ENCODE data around the gene PICALM.

DNA sequence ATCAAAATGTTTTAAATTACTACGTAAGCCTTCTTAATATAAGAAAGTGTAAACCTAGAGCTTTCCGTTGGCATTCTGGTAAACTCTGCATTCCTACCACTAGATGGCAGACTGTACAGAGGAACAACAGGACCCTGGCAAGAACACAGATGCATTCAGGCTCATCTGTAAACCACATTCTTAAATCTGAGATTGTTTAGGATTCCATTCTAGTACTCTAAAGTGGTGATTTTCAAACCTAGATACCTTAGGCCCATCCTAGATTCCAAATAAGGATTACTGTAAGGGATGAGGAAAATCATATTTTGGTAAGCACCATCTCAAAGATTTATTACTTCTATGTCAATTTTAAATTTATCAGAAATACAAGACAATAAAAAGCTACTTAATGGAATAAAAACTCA, 26.9 kb downstream of the PICALM start:
- TF ChIP-seq EGR1 (IDR thresholded peaks at IDR 0.05; ENCODE audit: low read depth in 2 of 2): no peak
- TF ChIP-seq SP1 (IDR thresholded peaks at IDR 0.05): no peak
- TF ChIP-seq, protein P1, sequence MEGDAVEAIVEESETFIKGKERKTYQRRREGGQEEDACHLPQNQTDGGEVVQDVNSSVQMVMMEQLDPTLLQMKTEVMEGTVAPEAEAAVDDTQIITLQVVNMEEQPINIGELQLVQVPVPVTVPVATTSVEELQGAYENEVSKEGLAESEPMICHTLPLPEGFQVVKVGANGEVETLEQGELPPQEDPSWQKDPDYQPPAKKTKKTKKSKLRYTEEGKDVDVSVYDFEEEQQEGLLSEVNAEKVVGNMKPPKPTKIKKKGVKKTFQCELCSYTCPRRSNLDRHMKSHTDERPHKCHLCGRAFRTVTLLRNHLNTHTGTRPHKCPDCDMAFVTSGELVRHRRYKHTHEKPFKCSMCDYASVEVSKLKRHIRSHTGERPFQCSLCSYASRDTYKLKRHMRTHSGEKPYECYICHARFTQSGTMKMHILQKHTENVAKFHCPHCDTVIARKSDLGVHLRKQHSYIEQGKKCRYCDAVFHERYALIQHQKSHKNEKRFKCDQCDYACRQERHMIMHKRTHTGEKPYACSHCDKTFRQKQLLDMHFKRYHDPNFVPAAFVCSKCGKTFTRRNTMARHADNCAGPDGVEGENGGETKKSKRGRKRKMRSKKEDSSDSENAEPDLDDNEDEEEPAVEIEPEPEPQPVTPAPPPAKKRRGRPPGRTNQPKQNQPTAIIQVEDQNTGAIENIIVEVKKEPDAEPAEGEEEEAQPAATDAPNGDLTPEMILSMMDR (IDR thresholded peaks at IDR 0.05; ENCODE audit: low read depth, low read length, missing input control): peak; percentile 91
- no peak for TF ChIP-seq TAF1 (conservative IDR thresholded peaks at IDR 0.05)
- TF ChIP-seq, protein P2, sequence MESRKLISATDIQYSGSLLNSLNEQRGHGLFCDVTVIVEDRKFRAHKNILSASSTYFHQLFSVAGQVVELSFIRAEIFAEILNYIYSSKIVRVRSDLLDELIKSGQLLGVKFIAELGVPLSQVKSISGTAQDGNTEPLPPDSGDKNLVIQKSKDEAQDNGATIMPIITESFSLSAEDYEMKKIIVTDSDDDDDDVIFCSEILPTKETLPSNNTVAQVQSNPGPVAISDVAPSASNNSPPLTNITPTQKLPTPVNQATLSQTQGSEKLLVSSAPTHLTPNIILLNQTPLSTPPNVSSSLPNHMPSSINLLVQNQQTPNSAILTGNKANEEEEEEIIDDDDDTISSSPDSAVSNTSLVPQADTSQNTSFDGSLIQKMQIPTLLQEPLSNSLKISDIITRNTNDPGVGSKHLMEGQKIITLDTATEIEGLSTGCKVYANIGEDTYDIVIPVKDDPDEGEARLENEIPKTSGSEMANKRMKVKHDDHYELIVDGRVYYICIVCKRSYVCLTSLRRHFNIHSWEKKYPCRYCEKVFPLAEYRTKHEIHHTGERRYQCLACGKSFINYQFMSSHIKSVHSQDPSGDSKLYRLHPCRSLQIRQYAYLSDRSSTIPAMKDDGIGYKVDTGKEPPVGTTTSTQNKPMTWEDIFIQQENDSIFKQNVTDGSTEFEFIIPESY (IDR thresholded peaks at IDR 0.05): no peak
- TF ChIP-seq JUND (IDR thresholded peaks at IDR 0.05): no peak

Measured in liver (tissue), 3 donors.